Measurements from ENCODE around the gene CEP20. TPM values are rescaled to one million over a fixed set of nuclear protein-coding genes. Genes with fewer than 3 reads are reported as not detected.

CEP20 gene
- total and polyA plus RNA-seq, 10 of the 15 experiments (the other 5 are each of a cell fraction or from before 2014, with no cell fraction given): 33.4 to 57.8 (median 52.6) TPM

DNA sequence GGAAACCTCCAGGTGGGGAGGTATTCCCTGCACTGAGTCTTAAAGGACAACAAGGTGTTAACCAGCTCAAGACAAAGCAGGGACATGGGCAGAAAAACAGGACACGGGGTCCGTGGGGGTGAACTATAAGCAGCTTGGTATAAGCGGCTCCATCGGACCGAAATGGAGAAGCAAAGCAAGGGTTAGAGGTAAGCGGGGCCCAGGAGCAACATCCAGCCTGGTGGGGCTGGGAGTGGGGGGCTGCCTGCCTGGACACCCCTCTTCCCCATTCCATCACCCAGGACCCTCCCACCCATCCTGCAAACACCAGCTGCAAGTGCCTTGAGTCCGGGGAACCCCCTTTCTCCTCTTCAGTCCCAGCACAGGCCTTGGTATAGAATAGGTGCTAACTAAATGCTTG, 61.1 kb downstream of the CEP20 start:
- H3K27ac ChIP-seq (ENCODE audit: control insufficient read depth, insufficient read depth): no peak overlapping the region
- H2AFZ ChIP-seq (ENCODE audit: control insufficient read depth, low read depth, low read length): no peak overlapping the region
- ATAC-seq: no peak
- H3K4me2 ChIP-seq (ENCODE audit: control insufficient read depth, insufficient read depth): no peak overlapping the region
- ChIA-PET RAD21 (ENCODE audit: unreplicated experiment) (no interaction called here), CTCF (interaction anchor here (1.4 kb wide), 1 partner anchor 62 kb away, joined by 4 read pairs; no protein-coding TSS in a partner anchor), SMC1A (ENCODE audit: uncharacterized antibody, unreplicated experiment) (no interaction called here), POLR2A (no interaction called here)
- BruUV-seq (replicated peaks): no TSS peak
- FAIRE-seq: no peak
- no peak overlapping the region for H3K4me3 ChIP-seq
- TF ChIP-seq RB1 (IDR thresholded peaks at IDR 0.05; ENCODE audit: borderline replicate concordance) (no peak), DPF2 (IDR thresholded peaks at IDR 0.05) (no peak), LARP7 (IDR thresholded peaks at IDR 0.05) (no peak), CEBPB (IDR thresholded peaks at IDR 0.05; ENCODE audit: borderline replicate concordance in 1 of 2, low read depth in 2 of 2, low read length in 2 of 2) (no peak), BRCA1 (IDR thresholded peaks at IDR 0.05; ENCODE audit: low read depth, low read length) (no peak), IKZF2 (IDR thresholded peaks at IDR 0.05) (no peak), TCF7 (IDR thresholded peaks at IDR 0.05; ENCODE audit: borderline replicate concordance) (no peak), ZSCAN29 (IDR thresholded peaks at IDR 0.05) (no peak)
- TF ChIP-seq, protein P1, sequence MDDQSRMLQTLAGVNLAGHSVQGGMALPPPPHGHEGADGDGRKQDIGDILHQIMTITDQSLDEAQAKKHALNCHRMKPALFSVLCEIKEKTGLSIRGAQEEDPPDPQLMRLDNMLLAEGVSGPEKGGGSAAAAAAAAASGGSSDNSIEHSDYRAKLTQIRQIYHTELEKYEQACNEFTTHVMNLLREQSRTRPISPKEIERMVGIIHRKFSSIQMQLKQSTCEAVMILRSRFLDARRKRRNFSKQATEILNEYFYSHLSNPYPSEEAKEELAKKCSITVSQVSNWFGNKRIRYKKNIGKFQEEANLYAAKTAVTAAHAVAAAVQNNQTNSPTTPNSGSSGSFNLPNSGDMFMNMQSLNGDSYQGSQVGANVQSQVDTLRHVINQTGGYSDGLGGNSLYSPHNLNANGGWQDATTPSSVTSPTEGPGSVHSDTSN (IDR thresholded peaks at IDR 0.05; ENCODE audit: insufficient replicate concordance, low read depth, low read length): no peak
- TF ChIP-seq, protein P2, sequence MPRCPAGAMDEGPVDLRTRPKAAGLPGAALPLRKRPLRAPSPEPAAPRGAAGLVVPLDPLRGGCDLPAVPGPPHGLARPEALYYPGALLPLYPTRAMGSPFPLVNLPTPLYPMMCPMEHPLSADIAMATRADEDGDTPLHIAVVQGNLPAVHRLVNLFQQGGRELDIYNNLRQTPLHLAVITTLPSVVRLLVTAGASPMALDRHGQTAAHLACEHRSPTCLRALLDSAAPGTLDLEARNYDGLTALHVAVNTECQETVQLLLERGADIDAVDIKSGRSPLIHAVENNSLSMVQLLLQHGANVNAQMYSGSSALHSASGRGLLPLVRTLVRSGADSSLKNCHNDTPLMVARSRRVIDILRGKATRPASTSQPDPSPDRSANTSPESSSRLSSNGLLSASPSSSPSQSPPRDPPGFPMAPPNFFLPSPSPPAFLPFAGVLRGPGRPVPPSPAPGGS (IDR thresholded peaks at IDR 0.05; ENCODE audit: borderline replicate concordance, insufficient read depth, low read depth, low read length, poor library complexity, severe bottlenecking): no peak
- intact Hi-C loops (cut with micrococcal nuclease; ENCODE audit: unreplicated experiment): no loop called here
- no peaks in the 10 kb centered on the region for H3K4me1 ChIP-seq (ENCODE audit: control insufficient read depth, insufficient read depth, low read length)
- H4K20me1 ChIP-seq (ENCODE audit: control insufficient read depth, insufficient read depth): no peaks in the 10 kb centered on the region
- no peaks in the 10 kb centered on the region for H3K79me2 ChIP-seq (ENCODE audit: control insufficient read depth, insufficient read depth, low read length)
- in situ Hi-C loops (cut with MboI): no loop called here
- no peak overlapping the region for H3K9ac ChIP-seq (ENCODE audit: control insufficient read depth, insufficient read depth, low read length)
- WGBS (ENCODE audit: insufficient coverage, insufficient replicate concordance, low lambda C conversion rate, missing lambda C conversion rate): 75% methylated on average over 7 of the region's 7 CpGs
- no peaks in the 10 kb centered on the region for H3K9me3 ChIP-seq (replicated peaks; ENCODE audit: control insufficient read depth, insufficient read depth, low read length)
- no peak for DNase-seq (ENCODE audit: low read depth, low spot score)
- no peaks in the 10 kb centered on the region for H3K36me3 ChIP-seq (ENCODE audit: control insufficient read depth in 2 of 2, insufficient read depth in 2 of 2, low read length in 1 of 2)
- no peaks in the 10 kb centered on the region for H3K27me3 ChIP-seq (replicated peaks in 1 of 2; ENCODE audit: control insufficient read depth in 2 of 2, insufficient read depth in 2 of 2, low read length in 1 of 2)
